HepG2 (cell line): ENCODE results near the gene TULP3. TPM values are rescaled to one million over a fixed set of nuclear protein-coding genes. Genes with fewer than 3 reads are reported as not detected.
A peak's percentile ranks its signal among the peaks of the same experiment; 100 is the strongest.

ENCODE experiments used
- CHCHD3 ChIP-seq: sonication (generic); formaldehyde crosslinking; IDR thresholded peaks from 2 replicates; pipeline ENCODE4 v1.8.0; 2022; ENCODE audit warnings: mild to moderate bottlenecking, missing genetic modification reagents, moderate library complexity
- ETV5 ChIP-seq: IDR thresholded peaks from 2 replicates; pipeline ENCODE4 v1.6.1; 2018; ENCODE audit warnings: missing biosample characterization, missing genetic modification reagents, inconsistent platforms, borderline replicate concordance
- GABPB1 ChIP-seq: IDR thresholded peaks from 2 replicates; pipeline ENCODE4 v1.6.1; 2016; ENCODE audit warnings: mild to moderate bottlenecking, missing genetic modification reagents, moderate library complexity, missing compliant biosample characterization
- JUN ChIP-seq: sonication (generic); formaldehyde crosslinking; IDR thresholded peaks from 2 replicates; pipeline ENCODE4 v1.4.0; 2020; ENCODE audit warnings: mild to moderate bottlenecking, missing genetic modification reagents
- MYC ChIP-seq: sonication (generic); formaldehyde crosslinking; IDR thresholded peaks from 2 replicates; pipeline ENCODE4 v1.9.0; 2021; ENCODE audit warnings: missing genetic modification reagents, borderline replicate concordance
- NAIF1 ChIP-seq: sonication (generic); formaldehyde crosslinking; IDR thresholded peaks from 2 replicates; pipeline ENCODE4 v1.5.0; 2020; ENCODE audit warnings: mild to moderate bottlenecking, missing genetic modification reagents, borderline replicate concordance
- PAXIP1 ChIP-seq: sonication (generic); formaldehyde crosslinking; conservative IDR thresholded peaks from 2 replicates; pipeline ENCODE4 v1.4.0; 2020; ENCODE audit warnings: mild to moderate bottlenecking, missing genetic modification reagents, moderate library complexity
- PHB2 ChIP-seq: fragments of 450-650 bp; IDR thresholded peaks from 2 replicates; pipeline ENCODE4 v1.6.1; 2018; ENCODE audit not compliant: partially characterized antibody
- RBM22 ChIP-seq: fragments of 200-400 bp; formaldehyde crosslinking; optimal IDR thresholded peaks from 2 replicates; pipeline ENCODE3; 2017; ENCODE audit warnings: mild to moderate bottlenecking, low read length, moderate library complexity
- SALL1 ChIP-seq: sonication (generic); formaldehyde crosslinking; IDR thresholded peaks from 2 replicates; pipeline ENCODE4 v1.8.0; 2022; ENCODE audit warnings: mild to moderate bottlenecking, missing genetic modification reagents
- SOX6 ChIP-seq, 2 experiments: fragments of 450-650 bp in 1 of 2; sonication (generic) in 1 of 2; formaldehyde crosslinking in 1 of 2; IDR thresholded peaks; 2 replicates each; pipeline versions ENCODE4 v1.4.0 to v1.6.1; 2017 to 2020; ENCODE audit warnings: antibody characterized with exemption in 1 of 2, mild to moderate bottlenecking in 1 of 2, missing genetic modification reagents in 1 of 2
- SP5 ChIP-seq: IDR thresholded peaks from 2 replicates; pipeline ENCODE4 v1.6.1; 2016; ENCODE audit warnings: low read depth, borderline replicate concordance
- SRSF1 ChIP-seq: fragments of 200-400 bp; formaldehyde crosslinking; optimal IDR thresholded peaks from 2 replicates; pipeline ENCODE3; 2017; ENCODE audit warnings: mild to moderate bottlenecking, low read depth, low read length, moderate library complexity
- TRIM24 ChIP-seq: sonication (generic); formaldehyde crosslinking; IDR thresholded peaks from 2 replicates; pipeline ENCODE4 v1.8.0; 2022; ENCODE audit warnings: mild to moderate bottlenecking, missing genetic modification reagents
- ZFP36L2 ChIP-seq: sonication (generic); formaldehyde crosslinking; IDR thresholded peaks from 2 replicates; pipeline ENCODE4 v1.4.0; 2020; ENCODE audit warnings: missing genetic modification reagents
- ZNF136 ChIP-seq: sonication (generic); formaldehyde crosslinking; IDR thresholded peaks from 2 replicates; pipeline ENCODE4 v1.8.1; 2022; ENCODE audit warnings: low read depth, mild to moderate bottlenecking, moderate library complexity, missing genetic modification reagents
- ZNF263 ChIP-seq: sonication (generic); formaldehyde crosslinking; IDR thresholded peaks from 2 replicates; pipeline ENCODE4 v1.4.0; 2020; ENCODE audit warnings: missing genetic modification reagents
- ZNF264 ChIP-seq: sonication (generic); formaldehyde crosslinking; IDR thresholded peaks from 2 replicates; pipeline ENCODE4 v1.4.0; 2020; ENCODE audit warnings: missing genetic modification reagents
- ZNF772 ChIP-seq: sonication (generic); formaldehyde crosslinking; IDR thresholded peaks from 2 replicates; pipeline ENCODE4 v1.5.0; 2020; ENCODE audit warnings: mild to moderate bottlenecking, missing genetic modification reagents
- polyA plus RNA-seq, 8 experiments: library from polyadenylated mRNA; depleted of rRNA in 3 of 8; stranded (reverse) in 7 of 8; unstranded in 1 of 8; fragments of >200 nt; fragmentation: Illumina TruSeq in 4 of 8; extraction: Trizol in 4 of 8; gene quantifications; 2 replicates each; pipeline versions ENCODE4 v1.2.1 to v1.2.3, GENCODE V29; 2011 to 2016; ENCODE audit warnings: low read depth in 4 of 8, missing spikeins in 1 of 8, mixed read lengths in 1 of 8; ENCODE audit not compliant: insufficient read depth in 1 of 8
- total RNA-seq, 5 experiments: library from RNA; depleted of rRNA; stranded (reverse); fragments of >200 nt; fragmentation: Illumina TruSeq; extraction: Trizol; gene quantifications; 2 replicates each; pipeline ENCODE4 v1.2.3, GENCODE V29; 2016; ENCODE audit warnings: low read depth in 1 of 5
- TF ChIP-seq, protein P1 (sequence below), 2 experiments: sonication (generic) in 1 of 2; formaldehyde crosslinking in 1 of 2; IDR thresholded peaks; 2 replicates each; pipeline versions ENCODE4 v1.4.0 to v1.6.1; 2016 to 2020; ENCODE audit warnings: borderline replicate concordance in 1 of 2, low read depth in 1 of 2, mild to moderate bottlenecking in 1 of 2, missing genetic modification reagents in 1 of 2
- TF ChIP-seq, protein P2 (sequence below): sonication (generic); formaldehyde crosslinking; IDR thresholded peaks from 2 replicates; pipeline ENCODE4 v1.5.0; 2020; ENCODE audit warnings: mild to moderate bottlenecking, missing genetic modification reagents

The TULP3 gene
- total and polyA plus RNA-seq, 2 of the 13 experiments (the other 11 are each of a cell fraction or from before 2014, with no cell fraction given), result 11.2 to 13.2 TPM

DNA sequence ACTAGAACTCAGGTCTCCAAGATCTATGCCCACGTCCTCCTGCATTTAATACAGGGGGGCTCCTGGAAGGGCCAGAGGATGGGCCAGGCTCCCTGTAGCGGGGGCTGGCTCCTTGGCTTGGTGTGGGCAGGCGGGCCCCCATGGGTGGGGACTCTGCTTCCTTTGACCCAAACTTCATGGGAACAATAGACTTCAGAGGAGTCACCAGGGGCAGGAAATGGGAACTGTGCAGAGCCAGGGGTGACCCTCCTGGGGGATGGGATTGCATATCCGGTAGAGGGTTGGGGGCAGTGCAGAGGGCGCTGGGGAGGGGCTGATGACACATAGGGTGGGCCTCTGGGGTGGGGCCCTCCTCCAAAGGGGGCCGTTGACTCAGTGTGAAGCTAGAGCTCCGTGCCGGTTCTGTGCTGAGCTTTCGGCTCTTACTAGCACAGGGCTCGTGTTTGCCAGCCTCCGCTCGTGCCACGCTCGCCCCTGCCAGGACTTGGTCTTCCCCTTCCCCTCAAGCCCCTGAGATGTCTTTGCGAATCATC lies 73.1 kb downstream of the TULP3 start (continued):
- TF ChIP-seq, protein P1, sequence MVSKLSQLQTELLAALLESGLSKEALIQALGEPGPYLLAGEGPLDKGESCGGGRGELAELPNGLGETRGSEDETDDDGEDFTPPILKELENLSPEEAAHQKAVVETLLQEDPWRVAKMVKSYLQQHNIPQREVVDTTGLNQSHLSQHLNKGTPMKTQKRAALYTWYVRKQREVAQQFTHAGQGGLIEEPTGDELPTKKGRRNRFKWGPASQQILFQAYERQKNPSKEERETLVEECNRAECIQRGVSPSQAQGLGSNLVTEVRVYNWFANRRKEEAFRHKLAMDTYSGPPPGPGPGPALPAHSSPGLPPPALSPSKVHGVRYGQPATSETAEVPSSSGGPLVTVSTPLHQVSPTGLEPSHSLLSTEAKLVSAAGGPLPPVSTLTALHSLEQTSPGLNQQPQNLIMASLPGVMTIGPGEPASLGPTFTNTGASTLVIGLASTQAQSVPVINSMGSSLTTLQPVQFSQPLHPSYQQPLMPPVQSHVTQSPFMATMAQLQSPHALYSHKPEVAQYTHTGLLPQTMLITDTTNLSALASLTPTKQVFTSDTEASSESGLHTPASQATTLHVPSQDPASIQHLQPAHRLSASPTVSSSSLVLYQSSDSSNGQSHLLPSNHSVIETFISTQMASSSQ (IDR thresholded peaks at IDR 0.05; ENCODE audit: low read depth), result 0 out of 2 replicates have a peak, but pooled peaks have one; percentile 11
- TF ChIP-seq, protein P1 (CRISPR knock-in tag; IDR thresholded peaks at IDR 0.05; ENCODE audit: borderline replicate concordance), result 0 out of 2 replicates have a peak, but pooled peaks have one; percentile 15
- peak; percentile 24; the same call in 1 of the 2 replicates for TF ChIP-seq NAIF1 (CRISPR knock-in tag)
- TF ChIP-seq GABPB1, result peak; percentile 68
- peak; percentile 35 for TF ChIP-seq SRSF1
- 0 out of 2 replicates have a peak, but pooled peaks have one; percentile 39 for TF ChIP-seq SALL1 (CRISPR knock-in tag)
- TF ChIP-seq ZFP36L2 (CRISPR knock-in tag), result no peak
- peak; percentile 44; the same call in 1 of the 2 replicates for TF ChIP-seq MYC (CRISPR knock-in tag)
- no peak for TF ChIP-seq ZNF264 (CRISPR knock-in tag)
- no peak for TF ChIP-seq PHB2
- TF ChIP-seq ETV5 (CRISPR knock-in tag), result peak; percentile 96
- TF ChIP-seq RBM22, result peak; percentile 56
- TF ChIP-seq, protein P2, sequence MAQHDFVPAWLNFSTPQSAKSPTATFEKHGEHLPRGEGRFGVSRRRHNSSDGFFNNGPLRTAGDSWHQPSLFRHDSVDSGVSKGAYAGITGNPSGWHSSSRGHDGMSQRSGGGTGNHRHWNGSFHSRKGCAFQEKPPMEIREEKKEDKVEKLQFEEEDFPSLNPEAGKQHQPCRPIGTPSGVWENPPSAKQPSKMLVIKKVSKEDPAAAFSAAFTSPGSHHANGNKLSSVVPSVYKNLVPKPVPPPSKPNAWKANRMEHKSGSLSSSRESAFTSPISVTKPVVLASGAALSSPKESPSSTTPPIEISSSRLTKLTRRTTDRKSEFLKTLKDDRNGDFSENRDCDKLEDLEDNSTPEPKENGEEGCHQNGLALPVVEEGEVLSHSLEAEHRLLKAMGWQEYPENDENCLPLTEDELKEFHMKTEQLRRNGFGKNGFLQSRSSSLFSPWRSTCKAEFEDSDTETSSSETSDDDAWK, result no peak
- TF ChIP-seq PAXIP1, result peak; percentile 63
- TF ChIP-seq CHCHD3, result no peak
- peak; percentile 19; the same call in 1 of the 2 replicates for TF ChIP-seq ZNF136
- TF ChIP-seq JUN, result 0 out of 2 replicates have a peak, but pooled peaks have one; percentile 13
- TF ChIP-seq SP5 (CRISPR knock-in tag), result peak; percentile 71
- TF ChIP-seq ZNF263 (CRISPR knock-in tag), result 0 out of 2 replicates have a peak, but pooled peaks have one; percentile 9
- TF ChIP-seq SOX6 (IDR thresholded peaks at IDR 0.05), result no peak
- peak; percentile 10; the same call in 1 of the 2 replicates for TF ChIP-seq SOX6 (CRISPR knock-in tag; IDR thresholded peaks at IDR 0.05)
- no peak for TF ChIP-seq TRIM24
- no peak for TF ChIP-seq ZNF772 (CRISPR knock-in tag)
